Measurements from ENCODE around the gene FASTKD1.

The FASTKD1 gene

DNA sequence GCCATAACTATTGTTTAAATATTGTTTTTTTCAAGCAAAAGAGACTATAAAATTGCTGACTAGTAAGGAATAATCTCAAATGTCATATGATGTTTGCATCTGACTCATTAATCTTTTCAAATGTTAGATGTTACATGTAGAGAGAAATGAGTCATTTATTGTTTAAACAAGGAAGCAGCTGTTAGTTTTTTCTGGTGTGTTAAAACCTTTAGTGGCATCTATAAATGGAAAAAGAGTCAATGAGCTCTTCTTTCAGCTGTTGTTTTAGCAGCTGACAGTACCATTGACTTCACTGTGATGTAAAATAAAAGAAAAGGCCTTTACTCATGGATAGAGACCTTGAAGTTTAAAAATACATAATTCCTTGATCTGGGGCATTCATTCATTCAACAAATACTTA, 66.0 kb downstream of the FASTKD1 start:
- DNase-seq (ENCODE audit: low read depth): no peak

DNA sequence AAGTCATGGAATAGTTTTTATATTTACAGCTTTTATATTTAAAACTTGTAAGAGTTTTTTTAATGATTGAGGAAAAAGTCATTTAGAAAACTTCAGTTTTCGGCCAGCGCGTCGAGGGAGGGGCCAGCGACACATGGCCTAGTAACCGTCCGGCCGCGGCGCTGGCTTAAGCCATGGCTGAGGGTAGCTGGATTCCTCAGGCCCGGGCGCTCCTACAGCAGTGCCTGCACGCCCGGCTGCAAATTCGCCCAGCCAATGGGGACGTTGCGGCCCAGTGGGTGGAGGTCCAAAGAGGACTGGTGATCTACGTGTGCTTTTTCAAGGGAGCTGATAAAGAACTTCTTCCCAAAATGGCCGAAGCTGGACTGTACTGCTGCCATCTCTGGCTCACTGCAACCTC, 69.0 kb downstream of the FASTKD1 start:
- no peak for DNase-seq (ENCODE audit: low read depth)

DNA sequence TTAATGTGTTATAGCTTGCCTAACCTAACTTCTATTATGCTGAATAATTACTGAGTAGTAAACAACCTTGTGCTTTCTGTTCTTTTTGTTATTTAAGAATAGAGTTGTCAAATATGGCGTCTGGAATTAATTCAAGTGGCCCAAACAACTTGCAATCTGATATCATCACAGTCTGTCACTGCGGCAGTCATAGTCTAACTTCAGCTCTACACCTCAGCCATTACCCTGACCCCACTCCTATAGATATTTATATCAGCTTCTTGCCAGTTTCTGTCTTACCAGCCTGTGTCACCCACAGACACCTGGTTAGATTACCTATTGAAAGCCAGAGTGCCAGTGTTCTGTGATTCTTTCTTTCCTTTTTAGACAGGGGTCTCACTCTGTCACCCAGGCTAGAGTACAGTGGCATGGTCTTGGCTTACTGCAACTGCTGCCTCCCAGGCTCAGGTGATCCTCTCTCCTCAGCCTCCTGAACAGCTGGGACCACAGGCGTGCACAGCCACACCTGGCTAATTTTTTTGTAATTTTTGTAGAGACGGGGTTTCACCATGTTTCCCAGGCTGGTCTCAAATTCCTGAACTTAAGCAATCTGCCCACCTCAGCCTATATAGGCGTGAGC, 78.2 kb downstream of the FASTKD1 start:
- no peak for DNase-seq (ENCODE audit: low read depth)

DNA sequence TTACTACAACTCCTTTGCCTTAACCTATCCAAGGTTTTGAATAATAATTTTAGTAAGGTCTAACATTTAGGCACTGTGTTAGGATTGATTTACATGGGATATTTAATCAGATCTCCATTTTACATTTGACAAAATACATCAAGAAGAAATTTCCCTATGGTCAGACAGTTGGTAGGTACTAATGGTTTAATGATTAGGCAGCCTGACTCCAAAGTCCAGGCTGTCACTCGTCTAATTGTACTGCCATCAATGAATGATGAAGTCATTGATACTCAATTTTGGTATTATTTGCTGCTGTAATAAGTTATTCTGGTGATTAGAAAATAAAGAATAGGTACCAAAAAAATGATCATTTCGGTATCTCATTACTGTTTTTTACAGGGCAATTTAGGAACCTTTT, 80.3 kb downstream of the FASTKD1 start:
- DNase-seq (ENCODE audit: low read depth): no peak

GRCh38 chr2:169491378-169491777, 82.3 kb downstream of the FASTKD1 start:
- no peak for DNase-seq (ENCODE audit: low read depth)

DNA sequence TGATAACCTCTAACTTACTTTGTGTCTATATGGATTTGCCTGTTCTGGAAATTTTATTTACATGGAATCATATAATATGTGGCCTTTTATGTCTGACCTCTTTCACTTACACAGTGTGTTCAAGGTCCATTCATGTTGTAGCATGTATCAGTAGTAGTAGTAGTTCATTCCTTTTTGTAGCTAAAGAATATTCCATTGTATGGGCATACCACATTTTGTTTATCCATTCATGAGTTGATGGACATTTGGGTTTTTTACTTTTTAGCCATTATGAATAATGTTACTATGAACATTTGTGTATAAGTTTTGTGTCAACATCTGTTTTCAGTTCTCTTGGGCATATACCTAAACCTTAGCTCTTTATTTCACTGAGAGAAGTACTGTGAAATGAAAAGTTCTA, 82.8 kb downstream of the FASTKD1 start:
- no peak for DNase-seq (ENCODE audit: low read depth)

DNA sequence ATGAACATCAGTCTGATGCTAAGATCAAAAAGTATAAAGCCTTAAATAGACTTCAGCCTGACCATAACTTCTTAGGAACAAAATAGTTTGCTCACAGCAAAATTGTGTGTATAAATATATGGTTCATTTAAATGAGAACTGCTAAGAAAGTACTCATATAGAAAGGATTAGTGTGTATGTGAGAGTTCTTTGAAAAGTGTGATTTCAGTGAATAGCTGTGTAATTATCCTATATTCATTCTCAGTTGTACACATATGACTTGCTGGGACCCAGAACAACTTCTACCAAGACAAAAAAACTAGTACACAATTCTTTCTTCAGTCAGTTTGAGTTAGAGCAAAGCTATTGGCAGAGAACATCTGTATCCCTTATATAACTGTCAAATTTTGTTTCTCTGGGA, 87.2 kb downstream of the FASTKD1 start:
- DNase-seq (ENCODE audit: low read depth): no peak

DNA sequence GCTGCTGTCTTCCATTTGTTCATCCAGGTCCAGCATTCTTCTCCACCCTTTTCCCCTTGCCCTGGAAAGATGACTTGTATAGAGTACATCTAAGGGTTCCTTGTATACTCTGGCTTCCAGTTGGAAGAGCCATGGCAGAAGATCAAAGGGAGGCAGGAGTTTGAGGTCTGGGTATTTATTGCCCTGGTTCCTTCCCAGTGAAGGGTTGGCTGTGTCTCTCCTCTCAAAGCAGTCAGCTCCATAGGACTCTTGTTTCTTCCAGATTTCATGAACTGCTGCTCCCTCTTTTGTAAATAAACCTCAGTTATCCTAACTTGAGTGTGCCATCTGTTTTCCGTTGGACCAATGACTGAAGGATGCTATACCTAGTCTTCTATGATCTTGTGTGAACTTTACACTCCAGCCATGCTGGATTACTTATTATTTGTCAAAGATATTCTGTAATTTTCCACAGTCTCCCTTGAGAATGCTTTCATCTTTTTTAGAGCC, 88.0 kb downstream of the FASTKD1 start:
- DNase-seq (ENCODE audit: low read depth): no peak

DNA sequence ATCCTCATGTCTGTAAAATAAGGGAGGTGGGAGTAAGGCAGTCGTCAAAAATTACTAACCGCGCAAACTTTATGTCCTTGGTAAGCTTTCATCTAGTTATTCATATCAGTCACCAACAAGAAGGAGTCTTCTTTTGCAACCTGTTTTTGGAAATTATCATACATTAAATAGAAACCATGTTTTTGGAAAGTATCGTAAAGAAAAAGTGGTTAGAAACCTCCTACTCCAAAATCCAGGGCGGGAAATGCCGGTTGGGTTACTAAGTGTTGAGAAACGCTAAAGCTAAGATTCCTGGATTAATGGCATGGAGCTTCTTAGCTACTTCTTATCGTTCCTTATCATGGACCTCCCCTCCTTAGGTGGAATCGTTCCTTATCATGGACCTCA, 93.6 kb downstream of the FASTKD1 start:
- DNase-seq (ENCODE audit: low read depth): no peak
